GM18507 (cell line): ENCODE measurements around the gene TPSB2.

ENCODE experiments used
- DNase-seq: peaks from one replicate; pipeline ENCODE4 v3.0.0; 2011; ENCODE audit warnings: low read depth; ENCODE audit not compliant: insufficient read length; ENCODE audit errors: extremely low spot score
- FAIRE-seq: peaks from 2 replicates; lab custom pipeline; 2011; peaks lifted over from hg19 to GRCh38; lab: Jason Lieb, UNC

The TPSB2 gene

GRCh38 chr16:1222553-1223354 lies 7.2 kb downstream of the TPSB2 start:
- FAIRE-seq, result no peak
- no peak for DNase-seq

- FAIRE-seq, result no peak
- no peak for DNase-seq
Measured at GRCh38 chr16:1221628-1222552, 8.1 kb downstream of the TPSB2 start.

- FAIRE-seq, result no peak
Measured at GRCh38 chr16:1220841-1221627, 8.9 kb downstream of the TPSB2 start.

GRCh38 chr16:1220098-1220728 lies 9.8 kb downstream of the TPSB2 start:
- FAIRE-seq (no peak), DNase-seq (no peak)

More at GRCh38 chr16:1220841-1221627, 8.9 kb downstream of the TPSB2 start:
- no peak for DNase-seq

- DNase-seq, result no peak
- FAIRE-seq, result no peak
Measured at GRCh38 chr16:1218930-1219611, 10.9 kb downstream of the TPSB2 start.

- DNase-seq, result no peak
- FAIRE-seq, result no peak
Measured at GRCh38 chr16:1218061-1218929, 11.7 kb downstream of the TPSB2 start.

- DNase-seq (no peak), FAIRE-seq (no peak)
Measured at GRCh38 chr16:1217526-1217925, 12.5 kb downstream of the TPSB2 start.

- FAIRE-seq, result no peak
- no peak for DNase-seq
Measured at GRCh38 chr16:1216681-1217400, 13.1 kb downstream of the TPSB2 start.

GRCh38 chr16:1216296-1216619 lies 13.7 kb downstream of the TPSB2 start:
- no peak for FAIRE-seq

GRCh38 chr16:1215574-1216295 lies 14.2 kb downstream of the TPSB2 start:
- no peak for DNase-seq
- no peak for FAIRE-seq

More at GRCh38 chr16:1216296-1216619, 13.7 kb downstream of the TPSB2 start:
- no peak for DNase-seq

- FAIRE-seq, result no peak
- no peak for DNase-seq
Measured at GRCh38 chr16:1214719-1215118, 15.3 kb downstream of the TPSB2 start.

GRCh38 chr16:1213796-1214372 lies 16.1 kb downstream of the TPSB2 start:
- no peak for FAIRE-seq
- no peak for DNase-seq

GRCh38 chr16:1213231-1213630 lies 16.8 kb downstream of the TPSB2 start:
- no peak for DNase-seq
- no peak for FAIRE-seq

- DNase-seq, result no peak
- FAIRE-seq, result no peak
Measured at GRCh38 chr16:1212616-1213194, 17.3 kb downstream of the TPSB2 start.

GRCh38 chr16:1211451-1212268 lies 18.3 kb downstream of the TPSB2 start:
- no peak for DNase-seq
- no peak for FAIRE-seq
